ENCODE data around the gene MATK.

MATK gene

DNA sequence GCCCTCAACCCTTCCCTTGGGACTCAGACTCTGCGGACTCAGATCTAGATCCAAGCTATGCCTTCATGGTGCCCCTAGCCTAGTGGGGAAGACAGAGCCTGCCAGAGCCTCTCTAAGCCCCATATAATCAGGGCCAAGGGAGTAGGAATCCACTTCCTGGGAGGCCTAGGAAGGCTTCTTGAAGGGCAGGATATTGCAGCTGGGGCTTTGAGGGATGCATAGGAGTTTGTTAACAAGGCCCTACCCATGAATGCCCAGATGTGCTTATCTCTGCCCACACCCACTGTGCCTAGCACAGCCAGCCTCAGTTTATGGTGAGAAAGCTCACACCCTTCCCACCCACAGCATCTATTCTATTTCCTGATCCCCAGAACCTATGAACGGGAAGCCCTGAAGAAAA, 36.0 kb downstream of the MATK start:
- TF ChIP-seq FOXP2 (optimal IDR thresholded peaks at IDR 0.05; ENCODE audit: borderline replicate concordance, extremely low read depth, extremely low read length, insufficient read depth) (no peak), TAF1 (IDR thresholded peaks at IDR 0.05; ENCODE audit: borderline replicate concordance, insufficient read depth, low read length) (no peak), SIN3A (IDR thresholded peaks at IDR 0.05; ENCODE audit: borderline replicate concordance, insufficient read depth, low read length) (no peak), POLR2AphosphoS5 (IDR thresholded peaks at IDR 0.05; ENCODE audit: low read depth, low read length) (no peak)
- TF ChIP-seq, protein P1, sequence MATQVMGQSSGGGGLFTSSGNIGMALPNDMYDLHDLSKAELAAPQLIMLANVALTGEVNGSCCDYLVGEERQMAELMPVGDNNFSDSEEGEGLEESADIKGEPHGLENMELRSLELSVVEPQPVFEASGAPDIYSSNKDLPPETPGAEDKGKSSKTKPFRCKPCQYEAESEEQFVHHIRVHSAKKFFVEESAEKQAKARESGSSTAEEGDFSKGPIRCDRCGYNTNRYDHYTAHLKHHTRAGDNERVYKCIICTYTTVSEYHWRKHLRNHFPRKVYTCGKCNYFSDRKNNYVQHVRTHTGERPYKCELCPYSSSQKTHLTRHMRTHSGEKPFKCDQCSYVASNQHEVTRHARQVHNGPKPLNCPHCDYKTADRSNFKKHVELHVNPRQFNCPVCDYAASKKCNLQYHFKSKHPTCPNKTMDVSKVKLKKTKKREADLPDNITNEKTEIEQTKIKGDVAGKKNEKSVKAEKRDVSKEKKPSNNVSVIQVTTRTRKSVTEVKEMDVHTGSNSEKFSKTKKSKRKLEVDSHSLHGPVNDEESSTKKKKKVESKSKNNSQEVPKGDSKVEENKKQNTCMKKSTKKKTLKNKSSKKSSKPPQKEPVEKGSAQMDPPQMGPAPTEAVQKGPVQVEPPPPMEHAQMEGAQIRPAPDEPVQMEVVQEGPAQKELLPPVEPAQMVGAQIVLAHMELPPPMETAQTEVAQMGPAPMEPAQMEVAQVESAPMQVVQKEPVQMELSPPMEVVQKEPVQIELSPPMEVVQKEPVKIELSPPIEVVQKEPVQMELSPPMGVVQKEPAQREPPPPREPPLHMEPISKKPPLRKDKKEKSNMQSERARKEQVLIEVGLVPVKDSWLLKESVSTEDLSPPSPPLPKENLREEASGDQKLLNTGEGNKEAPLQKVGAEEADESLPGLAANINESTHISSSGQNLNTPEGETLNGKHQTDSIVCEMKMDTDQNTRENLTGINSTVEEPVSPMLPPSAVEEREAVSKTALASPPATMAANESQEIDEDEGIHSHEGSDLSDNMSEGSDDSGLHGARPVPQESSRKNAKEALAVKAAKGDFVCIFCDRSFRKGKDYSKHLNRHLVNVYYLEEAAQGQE (IDR thresholded peaks at IDR 0.05; ENCODE audit: insufficient read depth in 1 of 2, low read depth in 2 of 2, low read length in 2 of 2), result no peak

DNA sequence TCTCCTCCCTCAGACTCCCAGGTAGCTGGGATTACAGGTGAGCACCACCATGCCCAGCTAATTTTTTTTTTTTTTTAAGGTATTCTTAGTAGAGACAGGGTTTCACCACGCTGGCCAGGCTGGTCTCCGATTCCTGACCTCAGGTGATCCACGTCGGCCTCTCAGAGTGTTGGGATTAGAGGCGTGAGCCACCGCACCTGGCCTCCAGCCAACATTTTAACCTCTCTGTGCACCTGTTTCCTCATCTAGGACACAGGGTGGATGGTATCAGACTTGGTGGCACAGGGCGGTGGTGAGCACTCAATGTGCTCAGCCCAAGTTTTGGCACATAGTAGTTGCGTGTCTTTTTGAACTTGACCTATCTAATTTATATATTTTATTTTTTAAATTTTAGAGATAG, 37.2 kb downstream of the MATK start:
- no peak for TF ChIP-seq SIN3A (IDR thresholded peaks at IDR 0.05; ENCODE audit: borderline replicate concordance, insufficient read depth, low read length)
- TF ChIP-seq, protein P1 (IDR thresholded peaks at IDR 0.05; ENCODE audit: insufficient read depth in 1 of 2, low read depth in 2 of 2, low read length in 2 of 2), result no peak
- TF ChIP-seq TAF1 (IDR thresholded peaks at IDR 0.05; ENCODE audit: borderline replicate concordance, insufficient read depth, low read length), result no peak
- no peak for TF ChIP-seq POLR2AphosphoS5 (IDR thresholded peaks at IDR 0.05; ENCODE audit: low read depth, low read length)
- TF ChIP-seq FOXP2 (optimal IDR thresholded peaks at IDR 0.05; ENCODE audit: borderline replicate concordance, extremely low read depth, extremely low read length, insufficient read depth), result no peak

DNA sequence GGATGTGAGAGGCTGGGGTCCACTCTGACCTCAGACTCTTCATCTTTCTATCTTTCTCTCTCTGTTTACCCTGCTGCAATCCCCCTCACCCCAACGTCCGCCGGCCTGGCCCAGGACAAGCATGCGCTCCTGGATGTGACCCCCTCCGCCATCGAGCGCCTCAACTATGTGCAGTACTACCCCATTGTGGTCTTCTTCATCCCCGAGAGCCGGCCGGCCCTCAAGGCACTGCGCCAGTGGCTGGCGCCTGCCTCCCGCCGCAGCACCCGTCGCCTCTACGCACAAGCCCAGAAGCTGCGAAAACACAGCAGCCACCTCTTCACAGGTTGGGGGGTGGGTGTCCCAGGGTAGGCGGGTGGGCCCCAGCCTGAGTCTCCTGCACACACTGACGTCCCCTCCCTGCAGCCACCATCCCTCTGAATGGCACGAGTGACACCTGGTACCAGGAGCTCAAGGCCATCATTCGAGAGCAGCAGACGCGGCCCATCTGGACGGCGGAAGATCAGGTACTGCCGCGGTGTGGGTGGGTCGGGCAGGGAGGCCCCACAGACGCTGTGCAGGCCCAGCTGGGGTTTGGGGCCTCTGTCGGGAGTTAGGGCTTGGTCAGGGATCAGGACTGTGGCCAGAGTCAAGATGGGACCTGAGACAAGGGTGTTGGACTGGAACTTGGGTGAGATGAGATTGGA, 39.7 kb downstream of the MATK start:
- TF ChIP-seq, protein P1 (IDR thresholded peaks at IDR 0.05; ENCODE audit: insufficient read depth in 1 of 2, low read depth in 2 of 2, low read length in 2 of 2), result no peak
- TF ChIP-seq FOXP2 (optimal IDR thresholded peaks at IDR 0.05; ENCODE audit: borderline replicate concordance, extremely low read depth, extremely low read length, insufficient read depth) (no peak), POLR2AphosphoS5 (IDR thresholded peaks at IDR 0.05; ENCODE audit: low read depth, low read length) (no peak), TAF1 (IDR thresholded peaks at IDR 0.05; ENCODE audit: borderline replicate concordance, insufficient read depth, low read length) (no peak), SIN3A (IDR thresholded peaks at IDR 0.05; ENCODE audit: borderline replicate concordance, insufficient read depth, low read length) (no peak)

DNA sequence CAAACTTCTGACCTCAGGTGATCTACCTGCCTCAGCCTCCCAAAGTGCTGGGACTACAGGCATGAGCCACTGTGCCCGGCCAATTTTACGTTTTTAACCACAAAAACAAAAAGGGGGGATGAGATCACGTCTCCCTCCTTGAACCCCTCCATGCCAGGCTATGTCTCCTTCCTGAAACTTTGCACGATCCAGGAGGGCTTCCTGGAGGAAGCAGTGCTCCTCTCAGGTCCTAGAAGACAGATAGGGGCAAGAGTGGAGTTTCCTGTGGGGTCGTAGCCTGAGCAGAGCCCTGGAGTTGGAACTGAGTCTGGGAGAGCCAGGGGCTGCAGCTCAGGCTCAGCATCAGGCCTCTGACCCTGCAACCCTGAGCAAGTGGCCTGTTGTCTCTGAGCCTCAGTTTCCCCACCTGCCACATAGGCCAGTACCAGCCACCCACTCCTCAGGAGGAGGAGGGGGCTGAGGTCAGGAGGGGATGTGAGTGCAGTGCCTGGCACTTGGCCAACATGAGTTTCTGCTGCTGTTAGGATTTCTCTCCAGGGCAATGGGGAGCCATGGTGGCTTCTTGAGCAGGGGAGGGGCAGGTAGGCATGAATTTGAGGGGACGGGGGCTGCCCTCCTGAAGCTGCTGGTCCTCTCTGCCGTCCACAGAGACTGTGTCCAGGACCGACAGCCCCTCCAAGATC, 40.7 kb downstream of the MATK start:
- TF ChIP-seq SIN3A (IDR thresholded peaks at IDR 0.05; ENCODE audit: borderline replicate concordance, insufficient read depth, low read length) (no peak), POLR2AphosphoS5 (IDR thresholded peaks at IDR 0.05; ENCODE audit: low read depth, low read length) (no peak), FOXP2 (optimal IDR thresholded peaks at IDR 0.05; ENCODE audit: borderline replicate concordance, extremely low read depth, extremely low read length, insufficient read depth) (no peak), TAF1 (IDR thresholded peaks at IDR 0.05; ENCODE audit: borderline replicate concordance, insufficient read depth, low read length) (no peak)
- TF ChIP-seq, protein P1 (IDR thresholded peaks at IDR 0.05; ENCODE audit: insufficient read depth in 1 of 2, low read depth in 2 of 2, low read length in 2 of 2), result no peak

Data from PFSK-1 (cell line).